C4-2B (cell line): ENCODE data around the gene RPRML.

ENCODE experiments used
- H3K27ac ChIP-seq: fragments of 450-650 bp; 2 replicates; pipeline ENCODE4 v1.5.1; 2017
- ZFX ChIP-seq: fragments of 450-650 bp; IDR thresholded peaks from 2 replicates; pipeline ENCODE4 v1.6.1; 2017
- TF ChIP-seq, protein P1 (sequence below): fragments of 450-650 bp; conservative IDR thresholded peaks from 2 replicates; pipeline ENCODE4 v1.5.1; 2017; ENCODE audit warnings: mild to moderate bottlenecking

The RPRML gene

GRCh38 chr17:46928467-46929261 lies 50.4 kb downstream of the RPRML start:
- no peak overlapping the region for H3K27ac ChIP-seq
- TF ChIP-seq, protein P1, sequence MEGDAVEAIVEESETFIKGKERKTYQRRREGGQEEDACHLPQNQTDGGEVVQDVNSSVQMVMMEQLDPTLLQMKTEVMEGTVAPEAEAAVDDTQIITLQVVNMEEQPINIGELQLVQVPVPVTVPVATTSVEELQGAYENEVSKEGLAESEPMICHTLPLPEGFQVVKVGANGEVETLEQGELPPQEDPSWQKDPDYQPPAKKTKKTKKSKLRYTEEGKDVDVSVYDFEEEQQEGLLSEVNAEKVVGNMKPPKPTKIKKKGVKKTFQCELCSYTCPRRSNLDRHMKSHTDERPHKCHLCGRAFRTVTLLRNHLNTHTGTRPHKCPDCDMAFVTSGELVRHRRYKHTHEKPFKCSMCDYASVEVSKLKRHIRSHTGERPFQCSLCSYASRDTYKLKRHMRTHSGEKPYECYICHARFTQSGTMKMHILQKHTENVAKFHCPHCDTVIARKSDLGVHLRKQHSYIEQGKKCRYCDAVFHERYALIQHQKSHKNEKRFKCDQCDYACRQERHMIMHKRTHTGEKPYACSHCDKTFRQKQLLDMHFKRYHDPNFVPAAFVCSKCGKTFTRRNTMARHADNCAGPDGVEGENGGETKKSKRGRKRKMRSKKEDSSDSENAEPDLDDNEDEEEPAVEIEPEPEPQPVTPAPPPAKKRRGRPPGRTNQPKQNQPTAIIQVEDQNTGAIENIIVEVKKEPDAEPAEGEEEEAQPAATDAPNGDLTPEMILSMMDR, result no peak
- TF ChIP-seq ZFX, result no peak
